Measurements from ENCODE around the gene ZNF174. TPM values are rescaled to one million over a fixed set of nuclear protein-coding genes. Genes with fewer than 3 reads are reported as not detected.
A peak's percentile ranks its signal among the peaks of the same experiment; 100 is the strongest.

The ZNF174 gene
- polyA plus RNA-seq (2013): 8.4 TPM

- ChIA-PET CTCF (interaction anchor here (1.3 to 1.5 kb wide), 2 partner anchors 42 to 56 kb away, joined by 3 to 4 read pairs; partner anchors contain the start of genes NAA60 and ZNF597), POLR2A (interaction anchor here (0.6 to 1.3 kb wide), 4 partner anchors 12 to 118 kb away, joined by 3 to 5 read pairs (median 3); partner anchors contain the start of genes NAA60, ZNF263 and ZNF597)
- peaks cover 33 to 54% (median 46%) of the 10 kb centered on the region in 4 experiments for H3K36me3 ChIP-seq (ENCODE audit: control insufficient read depth in 4 of 4, insufficient read depth in 4 of 4, low read length in 3 of 4)
- DNase-seq: peak; percentile 99 to 100 (median 100)
- WGBS (ENCODE audit: insufficient coverage): 0% methylated on average over 87 of the region's 95 CpGs
- peaks cover 4 to 62% (median 48%) of the 10 kb centered on the region in 5 experiments for H3K9me3 ChIP-seq (ENCODE audit: control extremely low read depth in 1 of 5, control insufficient read depth in 4 of 5, insufficient read depth in 2 of 5, low read depth in 1 of 5, low read length in 4 of 5)
- peak within 1 kb of the TSS; percentile 77 to 88 for H3K27ac ChIP-seq (ENCODE audit: insufficient read depth in 1 of 2, low read depth in 1 of 2, low read length in 2 of 2, poor library complexity in 1 of 2, severe bottlenecking in 2 of 2)
- H3K4me3 ChIP-seq (ENCODE audit: control insufficient read depth in 1 of 7, extremely low read depth in 1 of 7, insufficient read depth in 4 of 7, low read depth in 2 of 7, low read length in 6 of 7): peak within 1 kb of the TSS; percentile 67 to 96 (median 89)
- peaks cover 2 to 17% (median 9%) of the 10 kb centered on the region in 4 experiments for H3K4me1 ChIP-seq (ENCODE audit: control extremely low read depth in 1 of 4, control insufficient read depth in 4 of 4, insufficient read depth in 4 of 4, low read length in 3 of 4)
- no peaks in the 10 kb centered on the region for H3K27me3 ChIP-seq (replicated peaks in 2 of 5; ENCODE audit: control insufficient read depth in 4 of 5, insufficient read depth in 5 of 5, low read length in 4 of 5)
These were observed at the start of gene ZNF174, which contains the start of gene ZSCAN32 for GRCh38 chr16:3400779-3401688. ZNF174 (plus strand) TSS chr16:3401215; CDS start chr16:3402005, 790 bp downstream. ZSCAN32 (minus strand) TSS chr16:3401004; CDS start chr16:3397557, 3,447 bp downstream.

GRCh38 chr16:3355589-3355988 lies 45.4 kb upstream of the ZNF174 start, which contains the start of gene OR2C1:
OR2C1 (plus strand) TSS chr16:3355889; CDS start chr16:3355941, 52 bp downstream.
- no peaks in the 10 kb centered on the region for H3K27me3 ChIP-seq (replicated peaks in 2 of 5; ENCODE audit: control insufficient read depth in 4 of 5, insufficient read depth in 5 of 5, low read length in 4 of 5)
- DNase-seq: no peak
- CTCF ChIA-PET: no interaction called here
- H3K9me3 ChIP-seq (ENCODE audit: control extremely low read depth in 1 of 5, control insufficient read depth in 4 of 5, insufficient read depth in 2 of 5, low read depth in 1 of 5, low read length in 4 of 5): peaks cover 0 to 16% (median 10%) of the 10 kb centered on the region in 5 experiments
- H3K4me3 ChIP-seq (ENCODE audit: control insufficient read depth in 1 of 7, extremely low read depth in 1 of 7, insufficient read depth in 4 of 7, low read depth in 2 of 7, low read length in 6 of 7): no peak within 1 kb of the TSS
- WGBS (ENCODE audit: insufficient coverage): 82% methylated on average over 3 of the region's 3 CpGs
- no peaks in the 10 kb centered on the region for H3K36me3 ChIP-seq (ENCODE audit: control insufficient read depth in 4 of 4, insufficient read depth in 4 of 4, low read length in 3 of 4)
- POLR2A ChIA-PET: no interaction called here
- no peaks in the 10 kb centered on the region for H3K4me1 ChIP-seq (ENCODE audit: control extremely low read depth in 1 of 4, control insufficient read depth in 4 of 4, insufficient read depth in 4 of 4, low read length in 3 of 4)
- no peak within 1 kb of the TSS for H3K27ac ChIP-seq (ENCODE audit: insufficient read depth in 1 of 2, low read depth in 1 of 2, low read length in 2 of 2, poor library complexity in 1 of 2, severe bottlenecking in 2 of 2)

- POLR2A ChIA-PET: no interaction called here
- Histone ChIP-seq H3K27me3 (replicated peaks in 2 of 5; ENCODE audit: control insufficient read depth in 4 of 5, insufficient read depth in 5 of 5, low read length in 4 of 5) (peaks cover 0 to 2% (median 0%) of the 10 kb centered on the region in 5 experiments), H3K36me3 (ENCODE audit: control insufficient read depth in 4 of 4, insufficient read depth in 4 of 4, low read length in 3 of 4) (no peaks in the 10 kb centered on the region), H3K9me3 (ENCODE audit: control extremely low read depth in 1 of 5, control insufficient read depth in 4 of 5, insufficient read depth in 2 of 5, low read depth in 1 of 5, low read length in 4 of 5) (peaks cover 0 to 19% (median 10%) of the 10 kb centered on the region in 5 experiments), H3K4me3 (ENCODE audit: control insufficient read depth in 1 of 7, extremely low read depth in 1 of 7, insufficient read depth in 4 of 7, low read depth in 2 of 7, low read length in 6 of 7) (no peak overlapping the region), H3K27ac (ENCODE audit: insufficient read depth in 1 of 2, low read depth in 1 of 2, low read length in 2 of 2, poor library complexity in 1 of 2, severe bottlenecking in 2 of 2) (no peak overlapping the region), H3K4me1 (ENCODE audit: control extremely low read depth in 1 of 4, control insufficient read depth in 4 of 4, insufficient read depth in 4 of 4, low read length in 3 of 4) (no peaks in the 10 kb centered on the region)
- DNase-seq: no peak
- WGBS (ENCODE audit: insufficient coverage): 85% methylated on average over 9 of the region's 10 CpGs
- CTCF ChIA-PET: no interaction called here
These were observed 44.9 kb upstream of the ZNF174 start for GRCh38 chr16:3356118-3356517.

GRCh38 chr16:3358871-3359270 lies 42.1 kb upstream of the ZNF174 start:
- CTCF ChIA-PET: no interaction called here
- POLR2A ChIA-PET: no interaction called here

GRCh38 chr16:3362931-3363330 lies 38.1 kb upstream of the ZNF174 start:
- H3K9me3 ChIP-seq (ENCODE audit: control extremely low read depth in 1 of 5, control insufficient read depth in 4 of 5, insufficient read depth in 2 of 5, low read depth in 1 of 5, low read length in 4 of 5): peaks cover 2 to 30% (median 14%) of the 10 kb centered on the region in 5 experiments
- no peak overlapping the region for H3K4me3 ChIP-seq (ENCODE audit: control insufficient read depth in 1 of 7, extremely low read depth in 1 of 7, insufficient read depth in 4 of 7, low read depth in 2 of 7, low read length in 6 of 7)
- peaks cover 0 to 12% (median 9%) of the 10 kb centered on the region in 4 experiments for H3K4me1 ChIP-seq (ENCODE audit: control extremely low read depth in 1 of 4, control insufficient read depth in 4 of 4, insufficient read depth in 4 of 4, low read length in 3 of 4)
- POLR2A ChIA-PET: interaction anchor here (0.6 kb wide), 2 partner anchors 30 to 43 kb away, joined by 3 read pairs; no protein-coding TSS in a partner anchor
- no peak overlapping the region for H3K27ac ChIP-seq (ENCODE audit: insufficient read depth in 1 of 2, low read depth in 1 of 2, low read length in 2 of 2, poor library complexity in 1 of 2, severe bottlenecking in 2 of 2)
- no peak for DNase-seq
- H3K36me3 ChIP-seq (ENCODE audit: control insufficient read depth in 4 of 4, insufficient read depth in 4 of 4, low read length in 3 of 4): no peaks in the 10 kb centered on the region
- CTCF ChIA-PET: no interaction called here
- peaks cover 0 to 6% (median 0%) of the 10 kb centered on the region in 5 experiments for H3K27me3 ChIP-seq (replicated peaks in 2 of 5; ENCODE audit: control insufficient read depth in 4 of 5, insufficient read depth in 5 of 5, low read length in 4 of 5)

More at GRCh38 chr16:3358871-3359270, 42.1 kb upstream of the ZNF174 start:
- no peak overlapping the region for H3K4me3 ChIP-seq (ENCODE audit: control insufficient read depth in 1 of 7, extremely low read depth in 1 of 7, insufficient read depth in 4 of 7, low read depth in 2 of 7, low read length in 6 of 7)
- H3K27me3 ChIP-seq (replicated peaks in 2 of 5; ENCODE audit: control insufficient read depth in 4 of 5, insufficient read depth in 5 of 5, low read length in 4 of 5): peaks cover 0 to 6% (median 0%) of the 10 kb centered on the region in 5 experiments
- H3K9me3 ChIP-seq (ENCODE audit: control extremely low read depth in 1 of 5, control insufficient read depth in 4 of 5, insufficient read depth in 2 of 5, low read depth in 1 of 5, low read length in 4 of 5): peaks cover 2 to 34% (median 10%) of the 10 kb centered on the region in 5 experiments
- WGBS (ENCODE audit: insufficient coverage): no CpG with 5 or more reads among the region's 1 CpG
- no peak overlapping the region for H3K27ac ChIP-seq (ENCODE audit: insufficient read depth in 1 of 2, low read depth in 1 of 2, low read length in 2 of 2, poor library complexity in 1 of 2, severe bottlenecking in 2 of 2)
- H3K36me3 ChIP-seq (ENCODE audit: control insufficient read depth in 4 of 4, insufficient read depth in 4 of 4, low read length in 3 of 4): no peaks in the 10 kb centered on the region
- DNase-seq: no peak
- no peaks in the 10 kb centered on the region for H3K4me1 ChIP-seq (ENCODE audit: control extremely low read depth in 1 of 4, control insufficient read depth in 4 of 4, insufficient read depth in 4 of 4, low read length in 3 of 4)

- 97% methylated on average over 5 of the region's 7 CpGs for WGBS (ENCODE audit: insufficient coverage)
These were observed 37.2 kb upstream of the ZNF174 start for GRCh38 chr16:3363793-3364192.

More at GRCh38 chr16:3363793-3364192, 37.2 kb upstream of the ZNF174 start:
- H3K27ac ChIP-seq (ENCODE audit: insufficient read depth in 1 of 2, low read depth in 1 of 2, low read length in 2 of 2, poor library complexity in 1 of 2, severe bottlenecking in 2 of 2): no peak overlapping the region
- peak in 1 of 3 donors; percentile 29 for DNase-seq
- no peaks in the 10 kb centered on the region for H3K36me3 ChIP-seq (ENCODE audit: control insufficient read depth in 4 of 4, insufficient read depth in 4 of 4, low read length in 3 of 4)
- peaks cover 0 to 6% (median 0%) of the 10 kb centered on the region in 5 experiments for H3K27me3 ChIP-seq (replicated peaks in 2 of 5; ENCODE audit: control insufficient read depth in 4 of 5, insufficient read depth in 5 of 5, low read length in 4 of 5)
- peaks cover 2 to 32% (median 14%) of the 10 kb centered on the region in 5 experiments for H3K9me3 ChIP-seq (ENCODE audit: control extremely low read depth in 1 of 5, control insufficient read depth in 4 of 5, insufficient read depth in 2 of 5, low read depth in 1 of 5, low read length in 4 of 5)
- ChIA-PET POLR2A (interaction anchor here (0.6 kb wide), 2 partner anchors 29 to 43 kb away, joined by 3 read pairs; no protein-coding TSS in a partner anchor), CTCF (no interaction called here)
- peaks cover 0 to 12% (median 9%) of the 10 kb centered on the region in 4 experiments for H3K4me1 ChIP-seq (ENCODE audit: control extremely low read depth in 1 of 4, control insufficient read depth in 4 of 4, insufficient read depth in 4 of 4, low read length in 3 of 4)
- no peak overlapping the region for H3K4me3 ChIP-seq (ENCODE audit: control insufficient read depth in 1 of 7, extremely low read depth in 1 of 7, insufficient read depth in 4 of 7, low read depth in 2 of 7, low read length in 6 of 7)
